Left lung (tissue), 10 donors: ENCODE results near the gene PLEKHG1. TPM values are rescaled to one million over a fixed set of nuclear protein-coding genes. Genes with fewer than 3 reads are reported as not detected.

Experiments used
- ATAC-seq: fragments of 200-7000 bp; cut with Tn5 transposase; one replicate; pipeline ENCODE4 v1.9.1; 2020; ENCODE audit warnings: moderate library complexity
- DNase-seq, 4 donors: peaks; one replicate each; pipeline ENCODE4 v3.0.0-alpha.2; 2013 to 2020
- H3K27ac ChIP-seq, 2 donors: fragments of 200-600 bp; sonication (generic) in 1 of 2; one replicate each; pipeline versions ENCODE4 v1.5.0 to v1.8.0; 2020 to 2021
- H3K27me3 ChIP-seq, 2 donors: fragments of 200-600 bp; sonication (generic) in 1 of 2; one replicate each; pipeline versions ENCODE4 v1.5.0 to v1.8.0; 2020 to 2021
- H3K36me3 ChIP-seq, 2 donors: fragments of 200-600 bp; sonication (generic) in 1 of 2; one replicate each; pipeline versions ENCODE4 v1.5.0 to v1.8.0; 2020 to 2021
- H3K4me1 ChIP-seq, 2 donors: fragments of 200-600 bp; one replicate each; pipeline ENCODE4 v1.8.0; 2021
- H3K4me3 ChIP-seq, 2 donors: fragments of 200-600 bp; sonication (generic) in 1 of 2; one replicate each; pipeline versions ENCODE4 v1.5.0 to v1.8.0; 2020 to 2021; ENCODE audit warnings: mild to moderate bottlenecking in 1 of 2
- H3K9me3 ChIP-seq, 2 donors: fragments of 200-600 bp; sonication (generic) in 1 of 2; one replicate each; pipeline versions ENCODE4 v1.5.0 to v1.8.0; 2020 to 2021
- intact Hi-C, 2 donors: fragments of 100-400 bp; cut with DNase I; formaldehyde crosslinking; loops; one replicate each; pipeline versions ENCODE4 v1.11.2 to v1.14.2; 2022
- polyA plus RNA-seq, 6 donors: library from polyadenylated mRNA; unstranded; fragments of 120-200 nt; gene quantifications; one replicate each; pipeline ENCODE4 v1.2.1, GENCODE V29; 2013; ENCODE audit not compliant: insufficient read length in 6 of 6
- total RNA-seq, 2 donors: library from RNA; stranded (reverse); fragmentation: NEBNext Ultra II Directional; extraction: Animal tissue kit (Norgen Biotek cat#: 25700); gene quantifications; one replicate each; pipeline ENCODE4 v1.2.1, GENCODE V29; 2021
- TF ChIP-seq, protein P1 (sequence below), 2 donors: fragments of 200-600 bp; sonication (generic) in 1 of 2; IDR thresholded peaks; one replicate each; pipeline versions ENCODE4 v1.5.0 to v1.8.0; 2021; ENCODE audit warnings: antibody characterized with exemption in 2 of 2
- donor health status: DM: no; HTN: yes; CAD: no.
- donor health status: DM: no; HTN: no; CAD: no.

PLEKHG1 gene
- total and polyA plus RNA-seq, 8 donors, result 16.7 to 34.2 (median 30.6) TPM

DNA sequence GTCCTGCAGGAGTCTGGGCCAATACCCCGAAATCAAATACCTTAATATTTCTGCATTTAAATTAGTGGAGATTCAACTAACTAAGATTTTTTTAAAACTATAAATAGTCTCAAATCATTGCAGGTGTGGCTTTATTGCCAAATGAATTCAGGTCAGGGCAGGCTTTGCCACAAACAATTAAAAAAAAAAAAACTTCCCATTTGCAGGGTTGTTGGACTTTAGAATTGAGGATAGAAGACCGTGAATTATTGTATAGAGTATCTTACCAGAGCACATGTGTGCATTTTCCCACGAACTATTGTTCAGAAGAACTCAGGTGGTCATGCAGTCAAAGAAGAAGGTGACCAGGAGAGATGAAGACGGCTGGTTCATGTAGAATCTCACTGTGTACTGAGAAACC, 6.6 kb upstream of the PLEKHG1 start:
- no peaks in the 10 kb centered on the region for H3K9me3 ChIP-seq
- H3K36me3 ChIP-seq, result no peaks in the 10 kb centered on the region
- H3K4me3 ChIP-seq, result no peak overlapping the region
- ATAC-seq (no peak), DNase-seq (no peak)
- no peak overlapping the region for H3K27ac ChIP-seq
- H3K4me1 ChIP-seq, result no peaks in the 10 kb centered on the region
- intact Hi-C loops, result no loop called here
- peaks cover 0 to 9% of the 10 kb centered on the region in 2 donors for H3K27me3 ChIP-seq
- TF ChIP-seq, protein P1, sequence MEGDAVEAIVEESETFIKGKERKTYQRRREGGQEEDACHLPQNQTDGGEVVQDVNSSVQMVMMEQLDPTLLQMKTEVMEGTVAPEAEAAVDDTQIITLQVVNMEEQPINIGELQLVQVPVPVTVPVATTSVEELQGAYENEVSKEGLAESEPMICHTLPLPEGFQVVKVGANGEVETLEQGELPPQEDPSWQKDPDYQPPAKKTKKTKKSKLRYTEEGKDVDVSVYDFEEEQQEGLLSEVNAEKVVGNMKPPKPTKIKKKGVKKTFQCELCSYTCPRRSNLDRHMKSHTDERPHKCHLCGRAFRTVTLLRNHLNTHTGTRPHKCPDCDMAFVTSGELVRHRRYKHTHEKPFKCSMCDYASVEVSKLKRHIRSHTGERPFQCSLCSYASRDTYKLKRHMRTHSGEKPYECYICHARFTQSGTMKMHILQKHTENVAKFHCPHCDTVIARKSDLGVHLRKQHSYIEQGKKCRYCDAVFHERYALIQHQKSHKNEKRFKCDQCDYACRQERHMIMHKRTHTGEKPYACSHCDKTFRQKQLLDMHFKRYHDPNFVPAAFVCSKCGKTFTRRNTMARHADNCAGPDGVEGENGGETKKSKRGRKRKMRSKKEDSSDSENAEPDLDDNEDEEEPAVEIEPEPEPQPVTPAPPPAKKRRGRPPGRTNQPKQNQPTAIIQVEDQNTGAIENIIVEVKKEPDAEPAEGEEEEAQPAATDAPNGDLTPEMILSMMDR (IDR thresholded peaks at IDR 0.05), result no peak

DNA sequence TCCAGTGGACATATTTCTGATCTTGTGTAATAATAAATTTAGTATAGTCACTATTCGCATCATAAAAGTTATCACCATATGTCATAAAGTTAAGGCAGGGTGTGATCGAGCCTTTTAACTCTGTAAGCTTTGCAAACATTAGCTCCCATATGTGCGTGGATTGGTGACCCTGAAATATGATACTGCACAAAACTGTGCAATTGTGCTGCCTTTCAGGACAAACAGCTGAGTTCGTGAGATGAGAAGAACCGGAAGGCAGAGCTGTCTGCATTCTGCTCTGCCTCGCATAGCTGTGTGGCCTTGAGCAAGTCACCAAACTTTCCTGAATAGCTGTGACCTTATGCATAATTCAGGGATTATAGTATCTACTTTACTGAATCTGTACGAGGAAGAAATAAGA, 3.2 kb upstream of the PLEKHG1 start:
- Histone ChIP-seq H3K36me3 (no peaks in the 10 kb centered on the region), H3K27ac (no peak overlapping the region), H3K4me3 (no peak overlapping the region), H3K4me1 (peaks cover 0 to 20% of the 10 kb centered on the region in 2 donors), H3K27me3 (peaks cover 0 to 42% of the 10 kb centered on the region in 2 donors), H3K9me3 (no peaks in the 10 kb centered on the region)
- no peak for ATAC-seq
- intact Hi-C loops, result no loop called here
- DNase-seq, result no peak
- TF ChIP-seq, protein P1 (IDR thresholded peaks at IDR 0.05), result no peak

DNA sequence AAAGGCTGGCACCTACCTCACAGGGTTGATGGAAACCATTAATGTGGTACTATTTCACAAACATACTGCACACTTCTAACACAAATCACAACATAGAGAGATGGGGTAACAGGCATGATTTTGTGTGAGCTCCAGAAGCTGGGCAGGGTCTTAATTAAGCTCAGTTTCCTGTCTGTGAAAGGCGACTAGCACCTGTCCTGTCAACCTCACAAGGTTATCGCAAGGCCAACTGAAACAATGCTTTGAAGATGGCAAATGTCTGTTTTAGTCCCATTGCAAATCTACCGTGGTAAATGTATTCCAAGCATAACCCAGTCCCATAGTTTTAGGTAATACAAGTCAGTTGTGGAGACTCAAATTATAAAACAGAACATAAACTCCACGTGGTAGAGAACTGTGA, 1.3 kb upstream of the PLEKHG1 start:
- ATAC-seq (no peak), DNase-seq (no peak)
- no peak overlapping the region for H3K4me3 ChIP-seq
- H3K27me3 ChIP-seq, result peaks cover 0 to 53% of the 10 kb centered on the region in 2 donors
- H3K4me1 ChIP-seq, result peaks cover 0 to 20% of the 10 kb centered on the region in 2 donors
- no peaks in the 10 kb centered on the region for H3K9me3 ChIP-seq
- no peak overlapping the region for H3K27ac ChIP-seq
- intact Hi-C loops, result no loop called here
- H3K36me3 ChIP-seq, result no peaks in the 10 kb centered on the region
- TF ChIP-seq, protein P1 (IDR thresholded peaks at IDR 0.05), result no peak

DNA sequence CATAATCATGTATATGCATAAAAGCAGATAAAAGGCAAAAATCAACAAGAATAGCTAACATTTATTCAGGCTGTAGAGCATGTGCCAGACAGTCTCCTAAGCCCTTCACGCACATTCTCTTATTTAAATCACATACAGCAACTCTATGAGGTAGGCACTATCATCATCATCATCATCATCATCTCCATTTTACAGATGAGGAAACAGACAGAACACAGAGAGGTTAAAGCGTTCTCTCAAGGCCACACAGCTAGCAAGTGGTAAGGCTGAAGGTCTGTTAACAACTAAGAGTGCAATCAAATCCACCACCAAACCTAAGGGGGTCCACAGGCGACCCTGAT, 857 bp upstream of the PLEKHG1 start:
- H3K4me3 ChIP-seq, result no peak overlapping the region
- DNase-seq, result no peak

DNA sequence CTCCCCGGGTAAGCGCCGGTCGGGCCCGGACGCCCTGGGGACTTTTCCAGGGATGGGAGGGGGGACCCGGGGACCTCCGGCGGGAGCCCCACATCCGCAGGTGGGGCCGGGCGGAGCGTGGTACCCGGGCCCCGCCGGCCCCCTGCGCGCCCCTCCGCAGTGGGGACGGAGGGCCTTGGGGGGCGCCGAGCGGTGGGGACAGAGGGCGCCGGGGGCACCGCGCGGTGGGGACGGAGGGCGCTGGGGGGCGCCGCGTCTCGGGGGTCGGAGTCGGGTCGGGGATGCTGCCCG, 270 bp downstream of the PLEKHG1 start:
- peaks cover 0 to 20% of the 10 kb centered on the region in 2 donors for H3K4me1 ChIP-seq
- peaks cover 0 to 53% of the 10 kb centered on the region in 2 donors for H3K27me3 ChIP-seq
- DNase-seq (no peak), ATAC-seq (peak; percentile 21)
- H3K9me3 ChIP-seq, result no peaks in the 10 kb centered on the region
- no peaks in the 10 kb centered on the region for H3K36me3 ChIP-seq
- intact Hi-C loops, result no loop called here
- TF ChIP-seq, protein P1 (IDR thresholded peaks at IDR 0.05), result no peak
- peak overlapping the region; percentile 63 to 76 for H3K4me3 ChIP-seq
- peak overlapping the region; percentile 81 to 83 for H3K27ac ChIP-seq

More for the DNA sequence above, 857 bp upstream of the PLEKHG1 start:
- no peak for ATAC-seq
- TF ChIP-seq, protein P1 (IDR thresholded peaks at IDR 0.05), result no peak
- H3K27ac ChIP-seq, result no peak overlapping the region
- intact Hi-C loops, result no loop called here
- no peaks in the 10 kb centered on the region for H3K36me3 ChIP-seq
- peaks cover 0 to 53% of the 10 kb centered on the region in 2 donors for H3K27me3 ChIP-seq
- H3K4me1 ChIP-seq, result peaks cover 0 to 20% of the 10 kb centered on the region in 2 donors
- H3K9me3 ChIP-seq, result no peaks in the 10 kb centered on the region
